ENCODE data around the gene CEACAM6. TPM values are rescaled to one million over a fixed set of nuclear protein-coding genes. Genes with fewer than 3 reads are reported as not detected.

Gene CEACAM6
- total and polyA plus RNA-seq, 2 experiments from 2014 or later: not detected

- H3K4me2 ChIP-seq: no peak overlapping the region
- H3K9me3 Mint-ChIP-seq: no peaks in the 10 kb centered on the region
- H3K36me3 Mint-ChIP-seq (ENCODE audit: low read depth): no peaks in the 10 kb centered on the region
- no peaks in the 10 kb centered on the region for H4K20me1 ChIP-seq (replicated peaks; ENCODE audit: insufficient read depth)
- no peak overlapping the region for H3K4me3 Mint-ChIP-seq
- no peak overlapping the region for H3K4me3 ChIP-seq
- no peaks in the 10 kb centered on the region for H3K27me3 ChIP-seq (ENCODE audit: insufficient read depth)
- H3K27me3 Mint-ChIP-seq (ENCODE audit: insufficient read depth, low read depth, poor library complexity): no peaks in the 10 kb centered on the region
- ATAC-seq (no peak), DNase-seq (ENCODE audit: low spot score) (no peak)
- H3K9me2 ChIP-seq (ENCODE audit: insufficient read depth): no peaks in the 10 kb centered on the region
- H3K79me2 ChIP-seq (replicated peaks; ENCODE audit: insufficient read depth): no peaks in the 10 kb centered on the region
- H3K27ac ChIP-seq (ENCODE audit: low read depth): no peak overlapping the region
- H3K4me1 ChIP-seq (ENCODE audit: insufficient read depth): no peaks in the 10 kb centered on the region
- H3F3A ChIP-seq (replicated peaks; ENCODE audit: low read depth): no peaks in the 10 kb centered on the region
- no peak overlapping the region for H3K27ac Mint-ChIP-seq
- H3K4me1 Mint-ChIP-seq: no peaks in the 10 kb centered on the region
- TF ChIP-seq EZH2phosphoT487 (IDR thresholded peaks at IDR 0.05; ENCODE audit: unreplicated experiment): no peak
- TF ChIP-seq, protein P1, sequence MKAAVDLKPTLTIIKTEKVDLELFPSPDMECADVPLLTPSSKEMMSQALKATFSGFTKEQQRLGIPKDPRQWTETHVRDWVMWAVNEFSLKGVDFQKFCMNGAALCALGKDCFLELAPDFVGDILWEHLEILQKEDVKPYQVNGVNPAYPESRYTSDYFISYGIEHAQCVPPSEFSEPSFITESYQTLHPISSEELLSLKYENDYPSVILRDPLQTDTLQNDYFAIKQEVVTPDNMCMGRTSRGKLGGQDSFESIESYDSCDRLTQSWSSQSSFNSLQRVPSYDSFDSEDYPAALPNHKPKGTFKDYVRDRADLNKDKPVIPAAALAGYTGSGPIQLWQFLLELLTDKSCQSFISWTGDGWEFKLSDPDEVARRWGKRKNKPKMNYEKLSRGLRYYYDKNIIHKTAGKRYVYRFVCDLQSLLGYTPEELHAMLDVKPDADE (IDR thresholded peaks at IDR 0.05): no peak
- TF ChIP-seq ZNF114 (CRISPR knock-in tag; IDR thresholded peaks at IDR 0.05): no peak
- no peak for TF ChIP-seq ZNF331 (CRISPR knock-in tag; IDR thresholded peaks at IDR 0.05; ENCODE audit: low read depth)
- no peak for TF ChIP-seq NANOG (IDR thresholded peaks at IDR 0.05; ENCODE audit: borderline replicate concordance)
- no peak for TF ChIP-seq REST (IDR thresholded peaks at IDR 0.05; ENCODE audit: unreplicated experiment)
- TF ChIP-seq STAT1 (IDR thresholded peaks at IDR 0.05; ENCODE audit: unreplicated experiment): no peak
- no peak overlapping the region for H2AFZ ChIP-seq
- no peaks in the 10 kb centered on the region for H3K36me3 ChIP-seq (ENCODE audit: insufficient read depth)
Measured at GRCh38 chr19:41739361-41739760, 16.0 kb upstream of the CEACAM6 start.

GRCh38 chr19:41740415-41741243, 14.7 kb upstream of the CEACAM6 start:
- H3K4me3 ChIP-seq: no peak overlapping the region
- H4K20me1 ChIP-seq (replicated peaks; ENCODE audit: insufficient read depth): no peaks in the 10 kb centered on the region
- Mint-ChIP-seq H3K27me3 (ENCODE audit: insufficient read depth, low read depth, poor library complexity) (no peaks in the 10 kb centered on the region), H3K36me3 (ENCODE audit: low read depth) (no peaks in the 10 kb centered on the region), H3K4me1 (no peaks in the 10 kb centered on the region; the same call in 2 of the 3 replicates), H3K4me3 (no peak overlapping the region), H3K9me3 (no peaks in the 10 kb centered on the region), H3K27ac (no peak overlapping the region)
- H3K27me3 ChIP-seq (ENCODE audit: insufficient read depth): no peaks in the 10 kb centered on the region
- no peak overlapping the region for H2AFZ ChIP-seq
- no peaks in the 10 kb centered on the region for H3F3A ChIP-seq (replicated peaks; ENCODE audit: low read depth)
- no peak overlapping the region for H3K27ac ChIP-seq (ENCODE audit: low read depth)
- DNase-seq (ENCODE audit: low spot score) (peak; percentile 21), ATAC-seq (no peak)
- H3K79me2 ChIP-seq (replicated peaks; ENCODE audit: insufficient read depth): no peaks in the 10 kb centered on the region
- no peaks in the 10 kb centered on the region for H3K36me3 ChIP-seq (ENCODE audit: insufficient read depth)
- H3K4me2 ChIP-seq: no peak overlapping the region
- H3K9me2 ChIP-seq (ENCODE audit: insufficient read depth): no peaks in the 10 kb centered on the region
- no peaks in the 10 kb centered on the region for H3K4me1 ChIP-seq (ENCODE audit: insufficient read depth)
- no peak for TF ChIP-seq ZNF331 (CRISPR knock-in tag; IDR thresholded peaks at IDR 0.05; ENCODE audit: low read depth)
- no peak for TF ChIP-seq ZNF462 (CRISPR knock-in tag; IDR thresholded peaks at IDR 0.05)

Data from GM23338 (cell line).